NCI-H146 treated with DMSO at 0.1 percent for 48 hours (cell line): ENCODE measurements around the gene ARHGDIA.
"Not testable (repeated sequence)": the region's sequence is repeated elsewhere in the genome, so short reads cannot be mapped to it uniquely, and the experiment has no call there.

Experiments used
- DNase-seq: peaks from one replicate; lab custom pipeline; 2025; ENCODE audit not compliant: unreplicated experiment; lab: John Stamatoyannopoulos, UW

Gene ARHGDIA

GRCh38 chr17:81844887-81845286 lies 26.2 kb downstream of the ARHGDIA start:
- DNase-seq = no peak

GRCh38 chr17:81844327-81844851 lies 26.7 kb downstream of the ARHGDIA start:
- no peak for DNase-seq

- no peak for DNase-seq
These were observed 27.3 kb downstream of the ARHGDIA start for GRCh38 chr17:81843713-81844326.

- no peak for DNase-seq
These were observed 28.2 kb downstream of the ARHGDIA start for GRCh38 chr17:81842725-81843504.

- DNase-seq = no peak
These were observed 28.8 kb downstream of the ARHGDIA start for GRCh38 chr17:81842378-81842724.

GRCh38 chr17:81841866-81842265 lies 29.3 kb downstream of the ARHGDIA start:
- no peak for DNase-seq

- DNase-seq = no peak
These were observed 30.0 kb downstream of the ARHGDIA start for GRCh38 chr17:81840826-81841778.

- DNase-seq = not testable (repeated sequence)
These were observed 31.1 kb downstream of the ARHGDIA start for GRCh38 chr17:81840059-81840458.

- no peak for DNase-seq
These were observed 31.8 kb downstream of the ARHGDIA start for GRCh38 chr17:81839301-81839700.

GRCh38 chr17:81838753-81839255 lies 32.3 kb downstream of the ARHGDIA start:
- DNase-seq = no peak

- DNase-seq = no peak
These were observed 33.5 kb downstream of the ARHGDIA start for GRCh38 chr17:81837641-81838040.

- no peak for DNase-seq
These were observed 36.3 kb downstream of the ARHGDIA start, which contains the start of gene PPP1R27 for GRCh38 chr17:81834831-81835267. TSS of gene PPP1R27 (minus strand) at chr17:81835050. CDS start at chr17:81834953, 97 bp downstream.

- no peak for DNase-seq
These were observed 37.0 kb downstream of the ARHGDIA start for GRCh38 chr17:81833921-81834830.

GRCh38 chr17:81833160-81833920 lies 37.8 kb downstream of the ARHGDIA start, which contains the start of gene MCRIP1:
TSS of gene MCRIP1 (minus strand) at chr17:81833291. CDS start at chr17:81824506, 8,785 bp downstream.
- DNase-seq = peak; percentile 73

GRCh38 chr17:81832608-81833159 lies 38.5 kb downstream of the ARHGDIA start:
- DNase-seq = peak; percentile 72

GRCh38 chr17:81831957-81832607 lies 39.1 kb downstream of the ARHGDIA start:
- peak; percentile 15 for DNase-seq

- DNase-seq = no peak
These were observed 39.6 kb downstream of the ARHGDIA start for GRCh38 chr17:81831563-81831956.

GRCh38 chr17:81829858-81830257 lies 41.3 kb downstream of the ARHGDIA start:
- DNase-seq = no peak
